GM12878 (cell line): ENCODE data around the gene PITX1. TPM values are rescaled to one million over a fixed set of nuclear protein-coding genes. Genes with fewer than 3 reads are reported as not detected.

Experiments
- ATAC-seq: fragments of 200-7000 bp; cut with Tn5 transposase; 3 replicates; pipeline ENCODE4 v1.9.1; 2020; ENCODE audit warnings: mild to moderate bottlenecking, moderate library complexity
- BruUV-seq: library from RNA; stranded (reverse); fragments of 400-500 nt; replicated peaks from 2 replicates; lab custom pipeline; 2021; lab: Mats Ljungman, UMichigan
- CTCF ChIA-PET: fragments of 300-600 bp; sonication (Branson Sonifier 250); formaldehyde crosslinking; extraction: SDS; loops from one replicate; lab custom pipeline; 2021; ENCODE audit warnings: inconsistent platforms; lab: Yijun Ruan, JAX
- POLR2A ChIA-PET: fragments of 350-600 bp; formaldehyde crosslinking; extraction: SDS; loops from one replicate; lab custom pipeline; 2021; ENCODE audit warnings: inconsistent platforms; lab: Charles Lee
- RAD21 ChIA-PET: fragments of 300-600 bp; sonication (Branson Sonifier 250); formaldehyde crosslinking; loops from one replicate; lab custom pipeline; 2023; ENCODE audit warnings: antibody characterized with exemption; ENCODE audit not compliant: unreplicated experiment; lab: Charles Lee
- SMC1A ChIA-PET: fragments of 300-600 bp; sonication (Branson Sonifier 250); formaldehyde crosslinking; loops from one replicate; lab custom pipeline; 2023; ENCODE audit not compliant: unreplicated experiment, uncharacterized antibody; lab: Charles Lee
- DNase-seq: peaks from one replicate; pipeline ENCODE4 v3.0.0-alpha.2; 2011; ENCODE audit warnings: low read depth, low spot score
- FAIRE-seq: peaks from 3 replicates; lab custom pipeline; 2011; peaks lifted over from hg19 to GRCh38; lab: Jason Lieb, UNC
- H2AFZ ChIP-seq: 2 replicates; pipeline ENCODE4 v1.6.0; 2011; ENCODE audit warnings: low read depth, low read length, control low read depth; ENCODE audit not compliant: control insufficient read depth
- H3K27ac ChIP-seq: 2 replicates; pipeline ENCODE4 v1.5.1; 2011; ENCODE audit warnings: control low read depth; ENCODE audit not compliant: control insufficient read depth, insufficient read depth
- H3K27me3 ChIP-seq, 2 experiments: replicated peaks in 1 of 2; 2 replicates each; pipeline versions ENCODE4 v1.6.0 to v1.6.1; 2011; ENCODE audit warnings: low read length in 1 of 2; ENCODE audit not compliant: control insufficient read depth in 2 of 2, insufficient read depth in 2 of 2
- H3K36me3 ChIP-seq, 2 experiments: 2 replicates each; pipeline ENCODE4 v1.5.1; 2011; ENCODE audit warnings: low read length in 1 of 2; ENCODE audit not compliant: control insufficient read depth in 2 of 2, insufficient read depth in 2 of 2
- H3K4me1 ChIP-seq: 2 replicates; pipeline ENCODE4 v1.6.1; 2011; ENCODE audit warnings: mild to moderate bottlenecking, low read length, moderate library complexity, mixed read lengths; ENCODE audit not compliant: control insufficient read depth, insufficient read depth
- H3K4me2 ChIP-seq: 2 replicates; pipeline ENCODE4 v1.6.0; 2011; ENCODE audit warnings: control low read depth; ENCODE audit not compliant: control insufficient read depth, insufficient read depth
- H3K4me3 ChIP-seq: fragments of 200-600 bp; sonication (generic); 2 replicates; pipeline ENCODE4 v1.5.1; 2016
- H3K79me2 ChIP-seq: 2 replicates; pipeline ENCODE4 v1.6.0; 2011; ENCODE audit warnings: low read length; ENCODE audit not compliant: control insufficient read depth, insufficient read depth
- H3K9ac ChIP-seq: 2 replicates; pipeline ENCODE4 v1.8.0; 2011; ENCODE audit warnings: low read length, control low read depth, mixed read lengths; ENCODE audit not compliant: control insufficient read depth, insufficient read depth
- H3K9me3 ChIP-seq: replicated peaks from 3 replicates; pipeline ENCODE4 v1.5.1; 2011; ENCODE audit warnings: mild to moderate bottlenecking, low read length; ENCODE audit not compliant: control insufficient read depth, insufficient read depth
- H4K20me1 ChIP-seq: 2 replicates; pipeline ENCODE4 v1.6.0; 2011; ENCODE audit not compliant: control insufficient read depth, insufficient read depth
- DPF2 ChIP-seq: fragments of 450-650 bp; IDR thresholded peaks from 2 replicates; pipeline ENCODE4 v1.6.1; 2017; ENCODE audit warnings: mild to moderate bottlenecking
- HCFC1 ChIP-seq: fragments of 150-350 bp; IDR thresholded peaks from 2 replicates; pipeline ENCODE4 v1.6.1; 2014; ENCODE audit warnings: low read length
- KAT2A ChIP-seq: conservative IDR thresholded peaks from 2 replicates; pipeline ENCODE4 v1.6.1; 2011; ENCODE audit warnings: low read depth, low read length; ENCODE audit not compliant: control insufficient read depth
- MEF2A ChIP-seq: IDR thresholded peaks from 2 replicates; pipeline ENCODE4 v1.6.1; 2011; ENCODE audit warnings: low read depth, mild to moderate bottlenecking, low read length, moderate library complexity; ENCODE audit not compliant: insufficient read depth
- RB1 ChIP-seq: fragments of 450-650 bp; formaldehyde crosslinking; IDR thresholded peaks from 2 replicates; pipeline ENCODE4 v1.6.1; 2017; ENCODE audit warnings: mild to moderate bottlenecking, borderline replicate concordance
- SIN3A ChIP-seq: IDR thresholded peaks from 2 replicates; pipeline ENCODE4 v1.6.1; 2012; ENCODE audit warnings: low read depth, low read length, improper control_type of control experiment
- TARDBP ChIP-seq: IDR thresholded peaks from 2 replicates; pipeline ENCODE4 v1.6.1; 2016; ENCODE audit warnings: borderline replicate concordance
- ZNF384 ChIP-seq: IDR thresholded peaks from 2 replicates; pipeline ENCODE4 v1.6.1; 2012; ENCODE audit warnings: low read depth, mild to moderate bottlenecking, low read length, improper control_type of control experiment, borderline replicate concordance
- WGBS: methylation state at CpG from one replicate; pipeline ENCODE4 v1.1.6; 2016; ENCODE audit warnings: low lambda C conversion rate; ENCODE audit not compliant: insufficient replicate concordance, insufficient coverage; ENCODE audit errors: missing lambda C conversion rate; 5-methylcytosine and 5-hydroxymethylcytosine counted together
- in situ Hi-C: fragments of 300-500 bp; cut with MboI; formaldehyde crosslinking; loops from 9 replicates; pipeline ENCODE4 v1.14.3; 2018; ENCODE audit warnings: mixed read lengths
- intact Hi-C: fragments of 100-400 bp; cut with micrococcal nuclease; formaldehyde crosslinking; loops from one replicate; pipeline ENCODE4 v1.14.2; 2022; ENCODE audit not compliant: unreplicated experiment
- polyA plus RNA-seq, 11 experiments: library from polyadenylated mRNA; depleted of rRNA in 4 of 11; unstranded in 6 of 11; stranded (reverse) in 5 of 11; fragments of >200 nt; fragmentation: Nextera tagmentation in 4 of 11; fragmentation: Illumina TruSeq in 1 of 11; extraction: Ambion mirVana in 4 of 11; extraction: Trizol in 1 of 11; gene quantifications; 1 replicate in 1 of 11; 2 replicates in 10 of 11; pipeline versions ENCODE4 v1.2.1 to v1.2.3, GENCODE V29; 2011 to 2016; ENCODE audit warnings: inconsistent platforms in 2 of 11, missing spikeins in 2 of 11, low read depth in 1 of 11
- total RNA-seq, 4 experiments: library from RNA; depleted of rRNA in 3 of 4; stranded (reverse); fragments of >200 nt in 3 of 4; fragmentation: Illumina TruSeq in 1 of 4; extraction: Trizol in 1 of 4; gene quantifications; 2 replicates each; pipeline versions ENCODE4 v1.2.1 to v1.2.3, GENCODE V29; 2013 to 2021
- TF ChIP-seq, protein P1 (sequence below): IDR thresholded peaks from 2 replicates; pipeline ENCODE4 v1.6.1; 2011; ENCODE audit warnings: borderline replicate concordance, low read depth, mild to moderate bottlenecking, moderate library complexity, low read length; ENCODE audit not compliant: insufficient read depth, poor library complexity, severe bottlenecking
- TF ChIP-seq, protein P2 (sequence below): IDR thresholded peaks from 2 replicates; pipeline ENCODE4 v1.6.1; 2012; ENCODE audit warnings: low read depth, low read length, improper control_type of control experiment
- TF ChIP-seq, protein P3 (sequence below): IDR thresholded peaks from 2 replicates; pipeline ENCODE4 v1.6.1; 2011; ENCODE audit warnings: mild to moderate bottlenecking, low read depth, low read length, moderate library complexity; ENCODE audit not compliant: insufficient replicate concordance

PITX1 gene
- total and polyA plus RNA-seq, 10 of the 15 experiments (the other 5 are each of a cell fraction or from before 2014, with no cell fraction given) = 0.16 to 1.1 (median 0.68) TPM; not detected in 5

DNA sequence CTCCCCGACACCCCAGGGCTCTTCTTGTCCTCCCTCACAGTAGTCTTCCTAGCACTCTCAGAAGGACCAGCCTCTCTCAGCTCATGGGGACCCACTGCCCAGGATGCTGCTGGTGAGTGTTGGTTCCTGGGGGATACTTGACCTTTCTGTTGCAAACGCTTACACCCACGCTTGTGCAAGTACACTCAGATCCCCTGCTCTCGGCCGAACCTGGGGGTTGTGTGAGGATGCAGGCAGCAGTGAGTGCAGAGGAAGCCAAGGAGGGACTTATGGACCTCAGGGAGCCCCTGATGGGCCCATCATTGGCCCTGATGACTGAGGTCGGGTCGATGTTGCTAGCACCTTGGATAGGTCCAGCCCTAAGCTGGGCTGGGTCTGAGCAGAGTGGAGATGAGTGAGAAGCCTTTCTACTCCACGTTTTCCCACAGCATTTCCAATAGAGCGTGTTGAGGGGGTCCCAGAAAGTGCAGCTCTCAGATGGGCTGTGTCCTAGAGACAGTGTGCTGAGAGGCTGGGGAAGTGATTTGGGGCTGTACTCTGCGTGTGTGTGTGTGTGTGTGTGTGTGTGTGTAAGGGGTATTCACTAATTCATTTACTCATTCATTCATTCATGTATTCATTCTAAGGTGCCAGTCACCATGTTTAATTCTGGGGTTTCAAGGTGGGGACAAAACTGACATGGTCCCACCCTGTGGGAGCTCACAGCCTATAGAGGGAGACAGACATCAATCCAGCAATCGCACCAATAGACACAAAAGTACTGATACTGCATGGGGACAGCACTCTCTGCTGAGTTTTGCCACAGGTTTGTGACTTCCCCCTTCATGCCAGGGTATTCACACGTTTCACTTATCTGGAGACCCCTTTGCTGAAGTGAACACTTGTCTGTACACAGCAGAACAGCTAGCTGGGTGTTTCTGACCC, 25.2 kb upstream of the PITX1 start (continued):
- TF ChIP-seq, protein P1, sequence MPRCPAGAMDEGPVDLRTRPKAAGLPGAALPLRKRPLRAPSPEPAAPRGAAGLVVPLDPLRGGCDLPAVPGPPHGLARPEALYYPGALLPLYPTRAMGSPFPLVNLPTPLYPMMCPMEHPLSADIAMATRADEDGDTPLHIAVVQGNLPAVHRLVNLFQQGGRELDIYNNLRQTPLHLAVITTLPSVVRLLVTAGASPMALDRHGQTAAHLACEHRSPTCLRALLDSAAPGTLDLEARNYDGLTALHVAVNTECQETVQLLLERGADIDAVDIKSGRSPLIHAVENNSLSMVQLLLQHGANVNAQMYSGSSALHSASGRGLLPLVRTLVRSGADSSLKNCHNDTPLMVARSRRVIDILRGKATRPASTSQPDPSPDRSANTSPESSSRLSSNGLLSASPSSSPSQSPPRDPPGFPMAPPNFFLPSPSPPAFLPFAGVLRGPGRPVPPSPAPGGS = no peak
- no peak for TF ChIP-seq MEF2A
- no peak for TF ChIP-seq SIN3A
- no peak for TF ChIP-seq HCFC1

DNA sequence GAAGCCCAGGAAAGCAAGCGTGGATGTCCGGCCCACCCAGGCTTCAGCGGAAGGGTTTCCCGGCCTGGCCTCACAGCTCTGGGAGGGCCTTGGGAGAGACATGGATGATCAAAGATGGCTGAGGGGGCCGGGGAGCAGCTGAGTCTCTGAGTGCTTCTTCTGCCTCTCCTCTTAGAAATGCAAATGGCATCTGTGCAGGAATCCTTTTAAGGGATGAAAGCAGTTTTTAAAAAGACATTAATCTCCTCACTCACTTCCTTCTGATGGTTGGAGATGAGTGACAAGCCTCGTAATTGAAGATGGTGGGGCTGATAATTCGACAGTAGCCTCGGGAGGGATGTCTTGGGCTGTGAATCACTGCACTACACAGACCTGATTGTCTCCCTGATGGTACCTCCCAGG, 24.3 kb upstream of the PITX1 start:
- Histone ChIP-seq H3K4me2 (no peak overlapping the region), H3K27me3 (peaks cover 0 to 3% of the 10 kb centered on the region in 2 experiments; a peak in 2 of 4 replicates), H3K9me3 (no peaks in the 10 kb centered on the region), H2AFZ (no peak overlapping the region), H3K27ac (no peak overlapping the region), H4K20me1 (no peaks in the 10 kb centered on the region), H3K79me2 (no peaks in the 10 kb centered on the region), H3K9ac (no peak overlapping the region), H3K4me3 (no peak overlapping the region), H3K36me3 (no peaks in the 10 kb centered on the region), H3K4me1 (peaks cover 7% of the 10 kb centered on the region)
- RAD21 ChIA-PET = no interaction called here
- intact Hi-C loops = no loop called here
- no peak for FAIRE-seq
- POLR2A ChIA-PET = no interaction called here
- 36% methylated on average over 8 of the region's 8 CpGs for WGBS
- BruUV-seq = no TSS peak
- CTCF ChIA-PET = no interaction called here
- no peak for DNase-seq
- SMC1A ChIA-PET = no interaction called here
- TF ChIP-seq KAT2A (no peak), TARDBP (no peak), DPF2 (no peak), RB1 (no peak), ZNF384 (no peak)
- TF ChIP-seq, protein P2, sequence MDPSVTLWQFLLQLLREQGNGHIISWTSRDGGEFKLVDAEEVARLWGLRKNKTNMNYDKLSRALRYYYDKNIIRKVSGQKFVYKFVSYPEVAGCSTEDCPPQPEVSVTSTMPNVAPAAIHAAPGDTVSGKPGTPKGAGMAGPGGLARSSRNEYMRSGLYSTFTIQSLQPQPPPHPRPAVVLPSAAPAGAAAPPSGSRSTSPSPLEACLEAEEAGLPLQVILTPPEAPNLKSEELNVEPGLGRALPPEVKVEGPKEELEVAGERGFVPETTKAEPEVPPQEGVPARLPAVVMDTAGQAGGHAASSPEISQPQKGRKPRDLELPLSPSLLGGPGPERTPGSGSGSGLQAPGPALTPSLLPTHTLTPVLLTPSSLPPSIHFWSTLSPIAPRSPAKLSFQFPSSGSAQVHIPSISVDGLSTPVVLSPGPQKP = no peak
- TF ChIP-seq, protein P3, sequence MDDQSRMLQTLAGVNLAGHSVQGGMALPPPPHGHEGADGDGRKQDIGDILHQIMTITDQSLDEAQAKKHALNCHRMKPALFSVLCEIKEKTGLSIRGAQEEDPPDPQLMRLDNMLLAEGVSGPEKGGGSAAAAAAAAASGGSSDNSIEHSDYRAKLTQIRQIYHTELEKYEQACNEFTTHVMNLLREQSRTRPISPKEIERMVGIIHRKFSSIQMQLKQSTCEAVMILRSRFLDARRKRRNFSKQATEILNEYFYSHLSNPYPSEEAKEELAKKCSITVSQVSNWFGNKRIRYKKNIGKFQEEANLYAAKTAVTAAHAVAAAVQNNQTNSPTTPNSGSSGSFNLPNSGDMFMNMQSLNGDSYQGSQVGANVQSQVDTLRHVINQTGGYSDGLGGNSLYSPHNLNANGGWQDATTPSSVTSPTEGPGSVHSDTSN = no peak
- ATAC-seq = no peak
- in situ Hi-C loops = no loop called here
